Measurements from ENCODE around the gene ADGRA3. TPM values are rescaled to one million over a fixed set of nuclear protein-coding genes. Genes with fewer than 3 reads are reported as not detected.

Gene ADGRA3, protein sequence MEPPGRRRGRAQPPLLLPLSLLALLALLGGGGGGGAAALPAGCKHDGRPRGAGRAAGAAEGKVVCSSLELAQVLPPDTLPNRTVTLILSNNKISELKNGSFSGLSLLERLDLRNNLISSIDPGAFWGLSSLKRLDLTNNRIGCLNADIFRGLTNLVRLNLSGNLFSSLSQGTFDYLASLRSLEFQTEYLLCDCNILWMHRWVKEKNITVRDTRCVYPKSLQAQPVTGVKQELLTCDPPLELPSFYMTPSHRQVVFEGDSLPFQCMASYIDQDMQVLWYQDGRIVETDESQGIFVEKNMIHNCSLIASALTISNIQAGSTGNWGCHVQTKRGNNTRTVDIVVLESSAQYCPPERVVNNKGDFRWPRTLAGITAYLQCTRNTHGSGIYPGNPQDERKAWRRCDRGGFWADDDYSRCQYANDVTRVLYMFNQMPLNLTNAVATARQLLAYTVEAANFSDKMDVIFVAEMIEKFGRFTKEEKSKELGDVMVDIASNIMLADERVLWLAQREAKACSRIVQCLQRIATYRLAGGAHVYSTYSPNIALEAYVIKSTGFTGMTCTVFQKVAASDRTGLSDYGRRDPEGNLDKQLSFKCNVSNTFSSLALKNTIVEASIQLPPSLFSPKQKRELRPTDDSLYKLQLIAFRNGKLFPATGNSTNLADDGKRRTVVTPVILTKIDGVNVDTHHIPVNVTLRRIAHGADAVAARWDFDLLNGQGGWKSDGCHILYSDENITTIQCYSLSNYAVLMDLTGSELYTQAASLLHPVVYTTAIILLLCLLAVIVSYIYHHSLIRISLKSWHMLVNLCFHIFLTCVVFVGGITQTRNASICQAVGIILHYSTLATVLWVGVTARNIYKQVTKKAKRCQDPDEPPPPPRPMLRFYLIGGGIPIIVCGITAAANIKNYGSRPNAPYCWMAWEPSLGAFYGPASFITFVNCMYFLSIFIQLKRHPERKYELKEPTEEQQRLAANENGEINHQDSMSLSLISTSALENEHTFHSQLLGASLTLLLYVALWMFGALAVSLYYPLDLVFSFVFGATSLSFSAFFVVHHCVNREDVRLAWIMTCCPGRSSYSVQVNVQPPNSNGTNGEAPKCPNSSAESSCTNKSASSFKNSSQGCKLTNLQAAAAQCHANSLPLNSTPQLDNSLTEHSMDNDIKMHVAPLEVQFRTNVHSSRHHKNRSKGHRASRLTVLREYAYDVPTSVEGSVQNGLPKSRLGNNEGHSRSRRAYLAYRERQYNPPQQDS (N-terminal part only)
- total RNA-seq, result 1 to 10 TPM; 2.3 to 3.1 TPM

DNA sequence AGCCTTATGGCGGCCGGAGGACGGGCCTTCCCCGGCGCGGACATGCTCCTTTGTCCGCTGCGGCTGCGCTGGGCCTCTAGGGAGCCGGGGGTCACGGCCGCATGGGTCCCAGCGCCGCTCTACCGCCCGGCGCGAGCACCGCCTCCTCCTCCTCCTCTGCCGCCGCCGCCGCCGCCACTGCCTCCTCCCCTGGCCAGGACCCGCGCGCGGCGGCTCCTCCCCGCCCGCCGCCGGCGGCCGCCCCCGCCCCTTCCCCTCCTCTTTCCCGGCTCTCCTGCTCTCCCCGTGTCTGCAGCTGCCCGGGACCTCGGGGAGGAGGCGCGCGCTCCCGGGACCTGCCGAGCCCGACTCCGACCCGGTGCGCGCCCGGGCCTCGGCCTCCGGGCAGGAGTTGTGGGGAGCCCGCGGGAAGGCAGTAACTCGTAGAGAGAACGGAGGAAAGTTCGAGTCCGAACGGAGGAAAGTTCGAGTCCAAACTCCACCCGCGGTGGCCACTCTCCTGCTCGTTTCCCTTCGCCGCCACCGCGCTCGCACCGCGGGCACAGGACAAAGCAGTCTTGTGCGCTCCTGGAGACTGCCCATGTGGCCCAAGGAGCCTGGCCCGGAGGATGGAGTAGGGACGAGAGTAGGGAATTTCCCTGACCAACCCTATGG, at the start of gene ADGRA3:
Gene ADGRA3, minus strand, starts transcription at position 179 of the 654 bp plus-strand sequence. CDS start 282 bp downstream, outside the sequence.
- peak; percentile 41 for DNase-seq
- Mint-ChIP-seq H3K36me3 (ENCODE audit: low read depth) (no peaks in the 10 kb centered on the region), H3K27ac (peak within 1 kb of the TSS; percentile 83), H3K27me3 (ENCODE audit: low read depth) (peaks cover 6% of the 10 kb centered on the region), H3K9me3 (ENCODE audit: insufficient read depth) (no peaks in the 10 kb centered on the region), H3K4me3 (peak within 1 kb of the TSS; percentile 96), H3K4me1 (ENCODE audit: low read depth) (peaks cover 19% of the 10 kb centered on the region)
- CTCF ChIA-PET, result interaction anchor here (1.2 kb wide), 1 partner anchor 10 kb away, joined by 5 read pairs; no protein-coding TSS in a partner anchor
- POLR2A ChIA-PET, result no interaction called here
- peak; percentile 78 for ATAC-seq

GRCh38 chr4:22556495-22556894, 40.6 kb upstream of the ADGRA3 start:
- Mint-ChIP-seq H3K36me3 (ENCODE audit: low read depth) (no peaks in the 10 kb centered on the region), H3K9me3 (ENCODE audit: insufficient read depth) (no peaks in the 10 kb centered on the region), H3K4me1 (ENCODE audit: low read depth) (no peaks in the 10 kb centered on the region), H3K4me3 (no peak overlapping the region), H3K27ac (no peak overlapping the region), H3K27me3 (ENCODE audit: low read depth) (no peaks in the 10 kb centered on the region)
- ChIA-PET POLR2A (no interaction called here), CTCF (no interaction called here)
- DNase-seq, result no peak
- no peak for ATAC-seq

DNA sequence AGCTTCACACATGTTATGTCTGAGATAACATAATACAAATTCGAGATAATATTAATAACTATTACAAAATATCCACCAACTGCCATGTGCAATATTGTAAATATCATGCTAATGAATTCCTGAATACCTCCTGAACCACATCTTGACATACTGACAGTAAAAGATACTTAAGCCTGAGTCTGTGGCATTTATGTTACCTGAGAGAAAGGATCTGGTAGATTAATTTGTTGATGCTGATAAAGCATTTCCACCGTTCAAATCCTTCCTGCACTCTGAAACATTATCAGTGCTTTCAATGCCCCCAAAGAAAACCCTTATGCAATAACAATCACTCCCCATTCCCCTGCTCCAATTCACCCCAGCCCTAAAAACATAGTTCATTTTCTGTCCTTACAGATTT, 38.8 kb upstream of the ADGRA3 start:
- Mint-ChIP-seq H3K9me3 (ENCODE audit: insufficient read depth) (no peaks in the 10 kb centered on the region), H3K4me1 (ENCODE audit: low read depth) (no peaks in the 10 kb centered on the region), H3K4me3 (no peak overlapping the region), H3K27me3 (ENCODE audit: low read depth) (no peaks in the 10 kb centered on the region), H3K36me3 (ENCODE audit: low read depth) (no peaks in the 10 kb centered on the region), H3K27ac (no peak overlapping the region)
- ChIA-PET CTCF (no interaction called here), POLR2A (no interaction called here)
- no peak for ATAC-seq
- no peak for DNase-seq

GRCh38 chr4:22553560-22553959, 37.7 kb upstream of the ADGRA3 start:
- ChIA-PET POLR2A (no interaction called here), CTCF (no interaction called here)
- DNase-seq (no peak), ATAC-seq (no peak)
- Mint-ChIP-seq H3K9me3 (ENCODE audit: insufficient read depth) (no peaks in the 10 kb centered on the region), H3K27me3 (ENCODE audit: low read depth) (no peaks in the 10 kb centered on the region), H3K4me1 (ENCODE audit: low read depth) (no peaks in the 10 kb centered on the region), H3K4me3 (no peak overlapping the region), H3K36me3 (ENCODE audit: low read depth) (no peaks in the 10 kb centered on the region), H3K27ac (no peak overlapping the region)

DNA sequence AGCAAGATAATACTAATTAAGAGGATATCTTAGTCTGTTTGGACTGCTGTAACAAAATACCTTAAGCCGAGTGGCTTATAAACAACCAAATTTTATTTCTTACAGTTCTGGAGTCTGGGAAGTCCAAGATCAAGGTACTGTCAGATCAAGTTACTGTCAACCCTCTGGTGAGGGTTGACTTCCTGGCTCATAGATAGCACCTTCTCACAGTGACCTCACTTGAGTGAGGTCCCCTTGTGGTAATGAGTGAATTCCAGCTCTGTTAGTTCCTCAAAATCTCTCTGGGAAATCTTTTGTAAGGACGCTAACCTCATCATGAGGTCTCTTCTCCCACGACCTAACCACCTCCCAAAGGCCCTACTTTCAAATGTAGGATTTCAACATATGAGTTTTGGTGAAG, 36.9 kb upstream of the ADGRA3 start:
- H3K4me3 Mint-ChIP-seq, result no peak overlapping the region
- ATAC-seq, result no peak
- no peak for DNase-seq
- CTCF ChIA-PET, result no interaction called here
- no peaks in the 10 kb centered on the region for H3K36me3 Mint-ChIP-seq (ENCODE audit: low read depth)
- H3K27me3 Mint-ChIP-seq (ENCODE audit: low read depth), result no peaks in the 10 kb centered on the region
- no peaks in the 10 kb centered on the region for H3K9me3 Mint-ChIP-seq (ENCODE audit: insufficient read depth)
- POLR2A ChIA-PET, result no interaction called here
- H3K27ac Mint-ChIP-seq, result no peak overlapping the region
- no peaks in the 10 kb centered on the region for H3K4me1 Mint-ChIP-seq (ENCODE audit: low read depth)

DNA sequence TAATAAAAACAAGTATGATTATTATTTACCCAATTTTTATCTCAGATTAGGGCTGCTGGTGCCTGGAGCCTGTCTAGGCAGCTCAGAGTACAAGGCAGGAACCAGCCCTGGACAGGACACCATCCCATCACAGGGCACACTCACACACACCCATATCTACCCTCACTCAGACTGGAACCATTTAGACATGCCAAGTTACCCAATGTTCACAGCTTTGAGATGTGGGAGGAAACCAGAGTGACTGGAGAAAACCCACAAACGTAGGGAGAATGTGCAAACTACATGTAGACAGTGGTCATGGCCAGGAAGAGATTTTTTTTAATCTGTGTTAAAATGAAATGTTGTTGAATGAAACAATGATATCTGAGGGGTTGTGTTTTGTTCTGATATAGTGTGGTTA, 35.7 kb upstream of the ADGRA3 start:
- POLR2A ChIA-PET, result no interaction called here
- no peaks in the 10 kb centered on the region for H3K27me3 Mint-ChIP-seq (ENCODE audit: low read depth)
- H3K36me3 Mint-ChIP-seq (ENCODE audit: low read depth), result no peaks in the 10 kb centered on the region
- ATAC-seq (no peak), DNase-seq (no peak)
- no peak overlapping the region for H3K27ac Mint-ChIP-seq
- H3K4me3 Mint-ChIP-seq, result no peak overlapping the region
- H3K9me3 Mint-ChIP-seq (ENCODE audit: insufficient read depth), result no peaks in the 10 kb centered on the region
- CTCF ChIA-PET, result no interaction called here
- no peaks in the 10 kb centered on the region for H3K4me1 Mint-ChIP-seq (ENCODE audit: low read depth)

DNA sequence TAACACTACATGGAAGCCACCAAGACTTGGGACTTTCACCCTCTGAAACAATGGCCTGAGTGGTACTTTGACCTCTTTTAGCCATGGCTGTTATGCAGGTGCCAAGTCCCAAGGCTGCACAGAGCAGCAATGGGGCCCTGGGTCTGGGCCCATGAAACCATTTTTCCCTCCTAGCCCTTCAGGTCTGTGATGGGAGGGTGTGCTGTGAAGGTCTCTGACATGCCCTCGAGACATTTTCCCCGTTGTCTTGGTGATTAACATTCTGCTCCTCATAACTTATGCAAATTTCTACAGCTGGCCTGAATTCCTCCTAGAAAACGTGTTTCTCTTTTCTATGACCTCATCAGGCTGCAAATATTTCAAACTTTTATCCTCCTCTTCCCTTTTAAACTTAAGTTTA, 30.4 kb upstream of the ADGRA3 start:
- ATAC-seq, result no peak
- Mint-ChIP-seq H3K27ac (no peak overlapping the region), H3K9me3 (ENCODE audit: insufficient read depth) (peaks cover 3% of the 10 kb centered on the region), H3K4me3 (no peak overlapping the region), H3K36me3 (ENCODE audit: low read depth) (no peaks in the 10 kb centered on the region), H3K27me3 (ENCODE audit: low read depth) (no peaks in the 10 kb centered on the region), H3K4me1 (ENCODE audit: low read depth) (no peaks in the 10 kb centered on the region)
- ChIA-PET POLR2A (no interaction called here), CTCF (no interaction called here)
- no peak for DNase-seq

- Mint-ChIP-seq H3K9me3 (ENCODE audit: insufficient read depth) (peaks cover 12% of the 10 kb centered on the region), H3K4me1 (ENCODE audit: low read depth) (no peaks in the 10 kb centered on the region), H3K4me3 (no peak overlapping the region), H3K27me3 (ENCODE audit: low read depth) (no peaks in the 10 kb centered on the region), H3K27ac (no peak overlapping the region), H3K36me3 (ENCODE audit: low read depth) (peaks cover 1% of the 10 kb centered on the region)
- POLR2A ChIA-PET, result no interaction called here
- DNase-seq, result no peak
- CTCF ChIA-PET, result no interaction called here
- no peak for ATAC-seq
These were observed 23.4 kb upstream of the ADGRA3 start for GRCh38 chr4:22539251-22539650.

GRCh38 chr4:22537864-22538263, 22.0 kb upstream of the ADGRA3 start:
- H3K4me3 Mint-ChIP-seq, result no peak overlapping the region
- DNase-seq, result no peak
- H3K27ac Mint-ChIP-seq, result no peak overlapping the region
- H3K27me3 Mint-ChIP-seq (ENCODE audit: low read depth), result no peaks in the 10 kb centered on the region
- peaks cover 16% of the 10 kb centered on the region for H3K9me3 Mint-ChIP-seq (ENCODE audit: insufficient read depth)
- ChIA-PET POLR2A (no interaction called here), CTCF (no interaction called here)
- H3K4me1 Mint-ChIP-seq (ENCODE audit: low read depth), result no peaks in the 10 kb centered on the region
- no peak for ATAC-seq
- H3K36me3 Mint-ChIP-seq (ENCODE audit: low read depth), result peaks cover 1% of the 10 kb centered on the region

DNA sequence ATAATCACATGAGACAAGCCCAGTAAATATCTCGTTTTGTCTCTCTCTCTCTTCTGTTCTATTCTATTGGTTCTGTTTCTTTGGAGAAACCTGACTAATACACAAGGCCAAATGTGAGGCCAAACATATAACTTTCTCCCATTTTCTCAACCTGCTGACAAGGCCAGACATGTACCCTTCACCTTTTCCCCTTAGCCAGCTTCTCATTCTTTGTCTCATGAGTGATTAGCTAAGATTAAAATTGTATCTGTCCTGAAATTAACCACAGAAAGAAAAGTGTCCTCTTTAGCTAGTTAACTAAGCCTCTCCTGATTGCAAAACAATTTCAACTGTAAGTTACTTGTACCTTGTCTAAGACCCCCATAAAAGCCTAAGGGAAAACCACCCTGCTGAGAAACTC, 18.5 kb upstream of the ADGRA3 start:
- Mint-ChIP-seq H3K4me1 (ENCODE audit: low read depth) (no peaks in the 10 kb centered on the region), H3K27ac (no peak overlapping the region), H3K4me3 (no peak overlapping the region), H3K9me3 (ENCODE audit: insufficient read depth) (peaks cover 20% of the 10 kb centered on the region), H3K27me3 (ENCODE audit: low read depth) (no peaks in the 10 kb centered on the region), H3K36me3 (ENCODE audit: low read depth) (peaks cover 1% of the 10 kb centered on the region)
- ChIA-PET CTCF (no interaction called here), POLR2A (no interaction called here)
- ATAC-seq, result no peak
- no peak for DNase-seq

DNA sequence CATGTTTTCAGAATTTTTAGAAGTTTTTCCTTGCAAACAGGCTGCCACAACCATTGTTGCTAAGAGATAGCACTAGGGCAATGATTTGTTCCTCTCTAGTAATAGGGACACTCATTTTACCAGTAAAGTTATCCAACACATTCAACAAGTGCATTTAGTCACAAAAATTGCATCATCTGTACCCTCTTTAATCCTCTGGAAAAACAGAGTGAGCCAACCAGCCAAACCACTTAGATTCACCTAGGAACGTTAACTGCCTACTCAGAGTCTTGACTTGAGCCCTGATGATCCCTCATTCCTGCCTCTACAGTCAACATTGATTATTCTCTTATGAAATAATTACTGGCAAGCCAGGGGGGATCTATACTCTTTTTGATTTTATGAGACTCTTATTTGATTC, 17.0 kb upstream of the ADGRA3 start:
- ChIA-PET POLR2A (no interaction called here), CTCF (no interaction called here)
- no peak overlapping the region for H3K27ac Mint-ChIP-seq
- ATAC-seq (no peak), DNase-seq (no peak)
- H3K4me3 Mint-ChIP-seq, result no peak overlapping the region
- H3K27me3 Mint-ChIP-seq (ENCODE audit: low read depth), result no peaks in the 10 kb centered on the region
- H3K9me3 Mint-ChIP-seq (ENCODE audit: insufficient read depth), result peaks cover 20% of the 10 kb centered on the region
- H3K4me1 Mint-ChIP-seq (ENCODE audit: low read depth), result no peaks in the 10 kb centered on the region
- H3K36me3 Mint-ChIP-seq (ENCODE audit: low read depth), result peaks cover 1% of the 10 kb centered on the region

Measured in activated CD8-positive, alpha-beta T cell treated with anti-CD3 and anti-CD28 coated beads, Interleukin-2, amount 10 ng/mL, durations not matched to agents 7 days and 5 days (primary cell).